Gastrocnemius medialis (tissue), 4 donors: ENCODE measurements around the gene PPP1R14C.

Experiments
- CTCF ChIP-seq, 5 experiments: fragments of 450-650 bp in 3 of 5; fragments of 200-600 bp in 2 of 5; sonication (generic) in 2 of 5; IDR thresholded peaks in 4 of 5; conservative IDR thresholded peaks in 1 of 5; 1 replicate in 4 of 5; 2 replicates in 1 of 5; pipeline ENCODE4 v1.5.1; 2016 to 2019; ENCODE audit warnings: antibody characterized with exemption in 5 of 5, mild to moderate bottlenecking in 3 of 5, moderate library complexity in 3 of 5
- POLR2A ChIP-seq, 2 donors: fragments of 450-650 bp; IDR thresholded peaks; one replicate each; pipeline ENCODE4 v1.6.1; 2017; ENCODE audit warnings: antibody characterized with exemption in 2 of 2, mild to moderate bottlenecking in 2 of 2, moderate library complexity in 2 of 2

- TF ChIP-seq CTCF (IDR thresholded peaks at IDR 0.05 in 4 of 5, conservative IDR thresholded peaks at IDR 0.05 in 1 of 5) (no peak), POLR2A (IDR thresholded peaks at IDR 0.05) (no peak)
These were observed 128.8 kb downstream of the PPP1R14C start for GRCh38 chr6:150271501-150272263.
